ENCODE results near the gene TCF4. TPM values are rescaled to one million over a fixed set of nuclear protein-coding genes. Genes with fewer than 3 reads are reported as not detected.

The TCF4 gene
- total RNA-seq, 2 donors from 2014 or later = 57.7 to 66.3 TPM

DNA sequence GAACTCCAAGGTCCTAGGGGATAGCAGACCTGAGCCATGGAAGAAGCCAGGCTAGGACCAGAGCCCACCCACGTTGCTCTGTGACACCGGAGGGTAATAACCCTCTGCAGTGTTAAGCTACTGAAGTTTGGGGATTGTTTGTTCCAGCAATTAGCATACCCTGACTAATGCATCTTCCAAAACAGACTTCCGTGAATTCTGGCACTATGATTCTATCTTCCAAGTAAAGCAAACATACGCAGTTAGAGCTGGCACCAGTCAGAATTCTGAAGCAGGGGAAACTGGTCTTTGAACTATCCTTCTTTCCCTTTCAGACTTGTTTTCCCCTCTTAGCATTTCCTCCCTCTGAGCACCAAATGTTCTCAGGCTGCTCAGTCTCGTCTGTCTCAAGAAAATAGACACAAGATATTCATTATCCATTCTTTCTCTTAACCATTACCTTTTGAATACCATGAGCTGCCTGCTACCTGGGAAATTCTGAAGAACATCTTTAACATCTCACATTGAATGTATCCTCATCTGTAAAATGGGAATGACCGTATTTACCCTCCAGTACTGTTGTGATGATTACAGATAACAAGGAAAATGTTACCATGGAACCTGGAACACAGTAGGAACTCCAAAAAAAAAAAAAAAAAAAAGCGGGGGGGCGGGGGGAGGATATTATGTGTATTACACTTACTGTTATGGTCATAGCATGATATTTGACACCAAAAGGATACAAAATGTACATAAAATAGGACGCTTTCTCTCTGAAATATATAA is 108.2 kb downstream of the TCF4 start:
- DNase-seq (ENCODE audit: low spot score) = no peak
- H3K4me3 ChIP-seq = no peak overlapping the region
- TF ChIP-seq CTCF (IDR thresholded peaks at IDR 0.05) = no peak
- H3K4me1 ChIP-seq = peaks cover 0 to 14% of the 10 kb centered on the region in 2 donors
- peak overlapping the region; percentile 77 to 86 for H3K27ac ChIP-seq
- H3K27me3 ChIP-seq = no peaks in the 10 kb centered on the region
- H3K36me3 ChIP-seq = no peaks in the 10 kb centered on the region
- H3K9me3 ChIP-seq = no peaks in the 10 kb centered on the region

- Histone ChIP-seq H3K9me3 (no peaks in the 10 kb centered on the region), H3K27ac (peak overlapping the region; percentile 77 to 86), H3K4me1 (peaks cover 0 to 14% of the 10 kb centered on the region in 2 donors), H3K4me3 (peak overlapping the region; percentile 19 to 42), H3K27me3 (no peaks in the 10 kb centered on the region), H3K36me3 (no peaks in the 10 kb centered on the region)
- no peak for TF ChIP-seq CTCF (IDR thresholded peaks at IDR 0.05)
- no peak for DNase-seq (ENCODE audit: low spot score)
Observed at GRCh38 chr18:55477860-55478581, 110.0 kb downstream of the TCF4 start.

- peak overlapping the region; percentile 77 to 86 for H3K27ac ChIP-seq
- DNase-seq (ENCODE audit: low spot score) = peak; percentile 72
- H3K9me3 ChIP-seq = no peaks in the 10 kb centered on the region
- TF ChIP-seq CTCF (IDR thresholded peaks at IDR 0.05) = peak in 1 of 2 donors; percentile 26
- no peaks in the 10 kb centered on the region for H3K36me3 ChIP-seq
- H3K4me1 ChIP-seq = peaks cover 0 to 14% of the 10 kb centered on the region in 2 donors
- peak overlapping the region; percentile 19 to 42 for H3K4me3 ChIP-seq
- H3K27me3 ChIP-seq = no peaks in the 10 kb centered on the region
Observed at GRCh38 chr18:55477499-55477859, 110.5 kb downstream of the TCF4 start.

- peak overlapping the region in 1 of 2 donors; percentile 77 for H3K27ac ChIP-seq
- no peak for TF ChIP-seq CTCF (IDR thresholded peaks at IDR 0.05)
- DNase-seq (ENCODE audit: low spot score) = no peak
- H3K4me1 ChIP-seq = peaks cover 0 to 14% of the 10 kb centered on the region in 2 donors
- no peaks in the 10 kb centered on the region for H3K36me3 ChIP-seq
- H3K9me3 ChIP-seq = no peaks in the 10 kb centered on the region
- no peaks in the 10 kb centered on the region for H3K27me3 ChIP-seq
- H3K4me3 ChIP-seq = no peak overlapping the region
Observed at GRCh38 chr18:55475916-55476315, 112.1 kb downstream of the TCF4 start.

GRCh38 chr18:55475467-55475866 is 112.5 kb downstream of the TCF4 start:
- TF ChIP-seq CTCF (IDR thresholded peaks at IDR 0.05) = no peak
- DNase-seq (ENCODE audit: low spot score) = no peak
- no peak overlapping the region for H3K27ac ChIP-seq
- no peaks in the 10 kb centered on the region for H3K9me3 ChIP-seq
- H3K4me1 ChIP-seq = peaks cover 0 to 14% of the 10 kb centered on the region in 2 donors
- H3K4me3 ChIP-seq = no peak overlapping the region
- no peaks in the 10 kb centered on the region for H3K27me3 ChIP-seq
- no peaks in the 10 kb centered on the region for H3K36me3 ChIP-seq

All from right atrium auricular region (tissue), 2 donors.